Transverse colon (tissue), 3 donors: ENCODE results near the gene MAMDC4.

Experiments
- EP300 ChIP-seq: sonication (generic); formaldehyde crosslinking; IDR thresholded peaks from one replicate; pipeline ENCODE4 v1.6.1; 2017; ENCODE audit warnings: antibody characterized with exemption, low read depth
- POLR2A ChIP-seq: fragments of 450-650 bp; IDR thresholded peaks from one replicate; pipeline ENCODE4 v1.6.1; 2016; ENCODE audit warnings: antibody characterized with exemption, mild to moderate bottlenecking, moderate library complexity
- TF ChIP-seq, protein P1 (sequence below), 5 experiments: fragments of 200-600 bp in 3 of 5; fragments of 450-650 bp in 2 of 5; sonication (generic) in 3 of 5; IDR thresholded peaks; 1 replicate in 2 of 5; 2 replicates in 3 of 5; pipeline ENCODE4 v1.5.1; 2016 to 2017; ENCODE audit warnings: antibody characterized with exemption in 5 of 5, inconsistent platforms in 3 of 5, mild to moderate bottlenecking in 2 of 5, moderate library complexity in 1 of 5

DNA sequence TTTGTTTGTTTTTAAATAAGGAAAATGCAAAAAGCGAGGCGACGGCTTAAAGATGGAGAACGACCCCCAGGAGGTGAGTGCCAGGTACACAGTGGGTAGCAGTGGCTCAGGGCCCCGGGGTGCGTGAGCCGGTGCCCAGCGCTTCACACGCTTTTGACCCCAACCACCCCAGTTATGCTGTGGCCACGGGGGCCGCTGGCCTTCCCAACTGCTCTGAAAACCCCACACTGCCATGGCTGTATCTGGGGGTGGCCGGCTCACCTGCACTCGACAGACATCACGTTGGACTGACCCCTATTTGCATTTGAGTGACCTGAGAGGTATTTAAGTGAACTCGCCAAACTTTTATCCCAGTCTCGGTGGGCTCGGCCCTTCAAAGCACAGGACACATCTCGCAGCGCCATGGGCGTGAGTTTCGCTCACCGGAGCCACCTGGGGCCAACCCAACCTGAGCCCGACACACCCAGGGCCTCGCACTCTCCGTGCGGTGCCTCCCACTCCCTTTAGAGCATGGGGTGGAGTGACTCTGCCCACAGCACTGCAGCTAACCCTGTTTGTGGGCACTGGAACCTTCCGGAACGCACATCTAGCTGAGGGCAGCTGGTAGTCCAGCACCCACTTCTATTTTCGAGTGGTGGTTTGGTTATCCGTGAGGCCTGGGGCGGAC is 23.5 kb upstream of the MAMDC4 start:
- TF ChIP-seq, protein P1, sequence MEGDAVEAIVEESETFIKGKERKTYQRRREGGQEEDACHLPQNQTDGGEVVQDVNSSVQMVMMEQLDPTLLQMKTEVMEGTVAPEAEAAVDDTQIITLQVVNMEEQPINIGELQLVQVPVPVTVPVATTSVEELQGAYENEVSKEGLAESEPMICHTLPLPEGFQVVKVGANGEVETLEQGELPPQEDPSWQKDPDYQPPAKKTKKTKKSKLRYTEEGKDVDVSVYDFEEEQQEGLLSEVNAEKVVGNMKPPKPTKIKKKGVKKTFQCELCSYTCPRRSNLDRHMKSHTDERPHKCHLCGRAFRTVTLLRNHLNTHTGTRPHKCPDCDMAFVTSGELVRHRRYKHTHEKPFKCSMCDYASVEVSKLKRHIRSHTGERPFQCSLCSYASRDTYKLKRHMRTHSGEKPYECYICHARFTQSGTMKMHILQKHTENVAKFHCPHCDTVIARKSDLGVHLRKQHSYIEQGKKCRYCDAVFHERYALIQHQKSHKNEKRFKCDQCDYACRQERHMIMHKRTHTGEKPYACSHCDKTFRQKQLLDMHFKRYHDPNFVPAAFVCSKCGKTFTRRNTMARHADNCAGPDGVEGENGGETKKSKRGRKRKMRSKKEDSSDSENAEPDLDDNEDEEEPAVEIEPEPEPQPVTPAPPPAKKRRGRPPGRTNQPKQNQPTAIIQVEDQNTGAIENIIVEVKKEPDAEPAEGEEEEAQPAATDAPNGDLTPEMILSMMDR (IDR thresholded peaks at IDR 0.05) = no peak
- TF ChIP-seq EP300 = no peak
- no peak for TF ChIP-seq POLR2A
